Epithelial cell of esophagus (primary cell): ENCODE data around the gene FBXL7.

ENCODE experiments used
- DNase-seq: peaks from one replicate; pipeline ENCODE4 v3.0.0; 2010; ENCODE audit warnings: low read depth
- H3K4me3 ChIP-seq: 2 replicates; pipeline ENCODE4 v1.5.1; 2011; ENCODE audit warnings: mild to moderate bottlenecking, low read length, control low read depth
- TF ChIP-seq, protein P1 (sequence below): IDR thresholded peaks from 2 replicates; pipeline ENCODE4 v1.5.1; 2011; ENCODE audit warnings: low read depth, mild to moderate bottlenecking, low read length, control low read depth, inconsistent platforms; ENCODE audit not compliant: insufficient read depth; ENCODE audit errors: missing control alignments

The FBXL7 gene

GRCh38 chr5:15558240-15558639 lies 58.3 kb downstream of the FBXL7 start:
- no peak for DNase-seq
- H3K4me3 ChIP-seq, result no peak overlapping the region
- TF ChIP-seq, protein P1, sequence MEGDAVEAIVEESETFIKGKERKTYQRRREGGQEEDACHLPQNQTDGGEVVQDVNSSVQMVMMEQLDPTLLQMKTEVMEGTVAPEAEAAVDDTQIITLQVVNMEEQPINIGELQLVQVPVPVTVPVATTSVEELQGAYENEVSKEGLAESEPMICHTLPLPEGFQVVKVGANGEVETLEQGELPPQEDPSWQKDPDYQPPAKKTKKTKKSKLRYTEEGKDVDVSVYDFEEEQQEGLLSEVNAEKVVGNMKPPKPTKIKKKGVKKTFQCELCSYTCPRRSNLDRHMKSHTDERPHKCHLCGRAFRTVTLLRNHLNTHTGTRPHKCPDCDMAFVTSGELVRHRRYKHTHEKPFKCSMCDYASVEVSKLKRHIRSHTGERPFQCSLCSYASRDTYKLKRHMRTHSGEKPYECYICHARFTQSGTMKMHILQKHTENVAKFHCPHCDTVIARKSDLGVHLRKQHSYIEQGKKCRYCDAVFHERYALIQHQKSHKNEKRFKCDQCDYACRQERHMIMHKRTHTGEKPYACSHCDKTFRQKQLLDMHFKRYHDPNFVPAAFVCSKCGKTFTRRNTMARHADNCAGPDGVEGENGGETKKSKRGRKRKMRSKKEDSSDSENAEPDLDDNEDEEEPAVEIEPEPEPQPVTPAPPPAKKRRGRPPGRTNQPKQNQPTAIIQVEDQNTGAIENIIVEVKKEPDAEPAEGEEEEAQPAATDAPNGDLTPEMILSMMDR, result no peak

DNA sequence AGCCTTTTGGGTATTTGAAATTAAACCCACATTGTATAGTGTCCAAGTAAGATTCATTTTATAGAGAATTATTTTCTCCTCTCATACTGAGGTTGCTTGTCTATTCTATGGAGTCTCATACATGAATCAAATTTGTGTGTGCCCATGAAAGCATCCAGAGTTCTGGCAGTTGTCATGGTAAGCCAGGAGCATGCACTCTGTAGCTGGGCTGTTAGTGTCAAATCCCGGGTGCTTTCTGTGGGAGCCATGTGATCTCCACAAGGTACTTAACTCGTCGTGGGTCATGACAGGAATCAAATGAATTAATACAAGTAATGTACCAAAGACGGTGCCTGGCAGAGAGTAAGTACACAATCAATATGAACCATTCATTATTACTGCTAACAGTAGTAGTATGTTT lies 58.7 kb downstream of the FBXL7 start:
- no peak for DNase-seq
- no peak overlapping the region for H3K4me3 ChIP-seq
- TF ChIP-seq, protein P1, result no peak

DNA sequence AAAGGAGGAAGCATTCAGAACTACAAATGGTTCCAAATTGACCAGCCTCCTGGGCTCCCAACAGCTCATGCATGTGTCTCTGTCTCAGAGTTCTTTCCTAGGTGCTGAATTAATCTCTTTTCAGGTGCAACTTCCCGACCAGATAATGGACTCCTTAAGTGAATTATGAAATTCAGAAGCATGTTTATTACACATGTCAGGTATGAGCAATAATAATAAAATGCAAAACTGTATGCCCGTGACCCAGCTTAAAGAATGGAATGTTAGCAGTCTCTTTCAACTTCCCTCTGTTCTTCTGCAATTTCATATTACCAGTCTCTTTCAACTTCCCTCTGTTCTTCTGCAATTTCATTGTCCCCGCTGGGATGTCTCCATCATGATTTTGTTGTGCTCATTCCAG lies 60.4 kb downstream of the FBXL7 start:
- TF ChIP-seq, protein P1, result no peak
- DNase-seq, result peak; percentile 17
- no peak overlapping the region for H3K4me3 ChIP-seq

DNA sequence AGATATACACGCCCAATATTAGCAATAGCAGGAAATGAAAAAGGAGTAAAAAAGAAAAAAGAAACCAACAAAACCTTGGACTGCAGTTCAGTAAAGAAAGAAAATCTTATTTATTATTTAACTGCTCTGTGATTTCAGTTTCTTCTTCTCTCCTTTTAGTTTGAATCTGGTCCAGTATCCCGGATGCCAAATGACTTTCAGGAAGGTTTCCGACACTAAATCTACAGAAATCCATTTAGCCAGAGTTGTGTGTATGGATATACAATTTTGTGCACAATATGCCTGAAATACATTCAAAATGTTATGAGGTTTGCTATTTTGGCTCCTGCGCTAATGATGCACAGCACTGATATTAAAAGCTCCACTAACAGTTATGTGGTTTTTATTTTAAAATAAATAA lies 64.5 kb downstream of the FBXL7 start:
- DNase-seq, result no peak
- no peak overlapping the region for H3K4me3 ChIP-seq
- TF ChIP-seq, protein P1, result no peak

- H3K4me3 ChIP-seq, result no peak overlapping the region
- DNase-seq, result no peak
- TF ChIP-seq, protein P1, result no peak
Measured at GRCh38 chr5:15564957-15565356, 65.0 kb downstream of the FBXL7 start.

DNA sequence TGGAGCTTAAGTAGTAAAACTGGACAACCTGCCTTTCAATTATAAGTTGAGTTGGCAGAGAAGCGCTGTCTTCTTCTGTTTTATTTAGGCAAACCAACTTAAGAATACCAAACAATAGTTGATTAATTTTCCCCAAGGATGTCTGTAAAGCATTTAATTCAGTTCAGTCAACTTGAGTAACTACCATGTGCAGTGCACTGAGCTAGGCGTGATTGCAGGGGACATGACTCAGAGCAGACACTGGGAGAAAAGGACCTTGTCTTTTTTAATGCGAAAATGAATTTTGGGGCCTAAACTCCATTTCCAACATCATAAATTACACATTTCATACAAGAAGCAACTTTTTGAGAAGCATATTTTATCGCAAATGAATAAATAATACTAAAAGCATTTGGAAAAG lies 66.3 kb downstream of the FBXL7 start:
- DNase-seq, result no peak

DNA sequence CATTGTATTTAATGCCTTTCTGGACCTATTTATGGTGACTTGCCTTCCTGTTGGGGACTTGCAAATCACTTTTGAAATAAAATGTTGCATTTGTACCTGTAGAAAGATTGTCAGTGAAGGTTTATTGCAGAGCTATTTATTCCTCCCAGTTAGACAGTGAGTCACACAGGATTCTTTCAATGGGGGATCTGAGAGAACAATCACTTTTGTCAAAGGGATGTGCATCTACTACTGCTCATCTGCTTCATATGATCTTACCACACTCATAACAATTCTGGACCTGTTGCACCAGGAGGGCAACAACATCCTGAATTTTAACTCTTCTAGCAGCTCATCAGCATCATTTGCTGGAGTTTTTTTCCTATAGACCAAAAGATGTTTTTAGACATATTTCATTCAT lies 66.8 kb downstream of the FBXL7 start:
- no peak for DNase-seq

More for the DNA sequence above, 66.3 kb downstream of the FBXL7 start:
- TF ChIP-seq, protein P1, result no peak
- H3K4me3 ChIP-seq, result no peak overlapping the region

More for the DNA sequence above, 66.8 kb downstream of the FBXL7 start:
- TF ChIP-seq, protein P1, result no peak
- H3K4me3 ChIP-seq, result no peak overlapping the region
